ENCODE measurements around the gene RPS14.
"Not testable (repeated sequence)": the region's sequence is repeated elsewhere in the genome, so short reads cannot be mapped to it uniquely, and the experiment has no call there.

Gene RPS14

GRCh38 chr5:150479416-150479815 lies 29.9 kb upstream of the RPS14 start:
- DNase-seq (ENCODE audit: low spot score), result no peak

GRCh38 chr5:150476568-150476967 lies 27.0 kb upstream of the RPS14 start:
- not testable (repeated sequence) for DNase-seq (ENCODE audit: low spot score)

- no peak for DNase-seq (ENCODE audit: low spot score)
Measured at GRCh38 chr5:150473673-150474358, 24.3 kb upstream of the RPS14 start.

- no peak for DNase-seq (ENCODE audit: low spot score)
Measured at GRCh38 chr5:150469718-150470469, 20.4 kb upstream of the RPS14 start.

- DNase-seq (ENCODE audit: low spot score), result no peak
Measured at GRCh38 chr5:150468206-150468605, 18.7 kb upstream of the RPS14 start.

GRCh38 chr5:150465927-150466326 lies 16.4 kb upstream of the RPS14 start:
- DNase-seq (ENCODE audit: low spot score), result no peak

GRCh38 chr5:150464554-150465012 lies 15.0 kb upstream of the RPS14 start:
- DNase-seq (ENCODE audit: low spot score), result peak; percentile 39

GRCh38 chr5:150461231-150461630 lies 11.7 kb upstream of the RPS14 start:
- no peak for DNase-seq (ENCODE audit: low spot score)

- no peak for DNase-seq (ENCODE audit: low spot score)
Measured at GRCh38 chr5:150460781-150461180, 11.2 kb upstream of the RPS14 start.

GRCh38 chr5:150458802-150459557 lies 9.4 kb upstream of the RPS14 start:
- DNase-seq (ENCODE audit: low spot score), result peak; percentile 40

GRCh38 chr5:150457562-150458240 lies 8.2 kb upstream of the RPS14 start:
- DNase-seq (ENCODE audit: low spot score), result no peak

- no peak for DNase-seq (ENCODE audit: low spot score)
Measured at GRCh38 chr5:150457121-150457520, 7.6 kb upstream of the RPS14 start.

GRCh38 chr5:150454492-150455229 lies 5.1 kb upstream of the RPS14 start:
- no peak for DNase-seq (ENCODE audit: low spot score)

GRCh38 chr5:150454027-150454426 lies 4.5 kb upstream of the RPS14 start:
- not testable (repeated sequence) for DNase-seq (ENCODE audit: low spot score)

GRCh38 chr5:150452914-150453313 lies 3.4 kb upstream of the RPS14 start:
- DNase-seq (ENCODE audit: low spot score), result no peak

GRCh38 chr5:150451594-150451993 lies 2.1 kb upstream of the RPS14 start:
- DNase-seq (ENCODE audit: low spot score), result no peak

- peak; percentile 25 for DNase-seq (ENCODE audit: low spot score)
Measured at GRCh38 chr5:150448952-150449516, 505 bp downstream of the RPS14 start.

GRCh38 chr5:150448334-150448733 lies 1.2 kb downstream of the RPS14 start:
- DNase-seq (ENCODE audit: low spot score), result no peak

- DNase-seq (ENCODE audit: low spot score), result no peak
Measured at GRCh38 chr5:150447188-150447587, 2.4 kb downstream of the RPS14 start.

- no peak for DNase-seq (ENCODE audit: low spot score)
Measured at GRCh38 chr5:150446583-150446982, 3.0 kb downstream of the RPS14 start.

- DNase-seq (ENCODE audit: low spot score), result no peak
Measured at GRCh38 chr5:150446088-150446487, 3.5 kb downstream of the RPS14 start.

All from pons (tissue), 1 donor.